Coronary artery (tissue), 2 donors: ENCODE results near the gene KCNIP2.

Experiments used
- DNase-seq: peaks from one replicate; pipeline ENCODE4 v3.0.0-alpha.2; 2017; ENCODE audit warnings: low spot score
- H3K27ac ChIP-seq, 2 donors: fragments of 200-600 bp; sonication (generic); one replicate each; pipeline ENCODE4 v1.5.1; 2016 to 2019
- H3K4me3 ChIP-seq: fragments of 200-600 bp; sonication (generic); 2 replicates; pipeline ENCODE4 v1.5.1; 2016; ENCODE audit warnings: mild to moderate bottlenecking, moderate library complexity
- TF ChIP-seq, protein P1 (sequence below): fragments of 200-600 bp; sonication (generic); IDR thresholded peaks from one replicate; pipeline ENCODE4 v1.5.1; 2019; ENCODE audit warnings: antibody characterized with exemption

Gene KCNIP2

DNA sequence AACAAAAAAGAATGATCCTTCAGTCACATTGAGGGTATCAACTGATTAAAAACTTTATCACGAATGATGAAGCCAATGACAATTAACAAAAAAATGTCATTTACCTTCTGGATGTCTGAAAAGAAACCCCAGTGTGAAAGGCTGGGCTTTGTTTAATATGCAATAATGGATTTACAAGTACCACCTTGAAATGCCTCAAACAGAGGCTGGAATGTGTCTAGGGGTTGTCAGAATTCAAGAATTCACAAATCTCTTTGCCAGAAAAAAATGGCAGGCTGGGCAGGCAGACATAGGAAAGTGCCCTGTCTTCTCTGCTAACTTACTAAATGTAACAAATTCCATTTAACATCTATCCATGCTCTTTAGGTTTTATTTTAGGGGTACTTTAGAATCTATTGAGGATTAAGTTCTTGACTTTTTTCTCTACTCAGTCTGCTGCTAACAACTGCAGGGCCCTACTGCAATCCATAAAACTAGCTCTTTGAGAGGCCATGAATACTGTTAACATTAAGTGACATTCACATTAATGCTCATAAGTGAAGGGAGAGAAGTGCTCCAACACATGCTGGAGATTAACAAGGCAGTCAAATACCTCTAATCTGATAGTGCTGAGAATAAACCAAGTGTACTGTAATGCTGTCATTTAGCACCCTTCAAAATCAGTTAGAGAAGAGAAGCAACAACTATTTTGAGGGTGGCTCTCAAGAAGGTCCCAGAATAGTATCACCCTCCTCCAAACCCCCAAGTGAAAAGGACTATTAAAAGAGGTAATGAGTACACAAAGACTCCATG, 43.1 kb upstream of the KCNIP2 start:
- TF ChIP-seq, protein P1, sequence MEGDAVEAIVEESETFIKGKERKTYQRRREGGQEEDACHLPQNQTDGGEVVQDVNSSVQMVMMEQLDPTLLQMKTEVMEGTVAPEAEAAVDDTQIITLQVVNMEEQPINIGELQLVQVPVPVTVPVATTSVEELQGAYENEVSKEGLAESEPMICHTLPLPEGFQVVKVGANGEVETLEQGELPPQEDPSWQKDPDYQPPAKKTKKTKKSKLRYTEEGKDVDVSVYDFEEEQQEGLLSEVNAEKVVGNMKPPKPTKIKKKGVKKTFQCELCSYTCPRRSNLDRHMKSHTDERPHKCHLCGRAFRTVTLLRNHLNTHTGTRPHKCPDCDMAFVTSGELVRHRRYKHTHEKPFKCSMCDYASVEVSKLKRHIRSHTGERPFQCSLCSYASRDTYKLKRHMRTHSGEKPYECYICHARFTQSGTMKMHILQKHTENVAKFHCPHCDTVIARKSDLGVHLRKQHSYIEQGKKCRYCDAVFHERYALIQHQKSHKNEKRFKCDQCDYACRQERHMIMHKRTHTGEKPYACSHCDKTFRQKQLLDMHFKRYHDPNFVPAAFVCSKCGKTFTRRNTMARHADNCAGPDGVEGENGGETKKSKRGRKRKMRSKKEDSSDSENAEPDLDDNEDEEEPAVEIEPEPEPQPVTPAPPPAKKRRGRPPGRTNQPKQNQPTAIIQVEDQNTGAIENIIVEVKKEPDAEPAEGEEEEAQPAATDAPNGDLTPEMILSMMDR, result no peak
- DNase-seq, result no peak
- H3K27ac ChIP-seq, result no peak overlapping the region
- H3K4me3 ChIP-seq, result no peak overlapping the region

DNA sequence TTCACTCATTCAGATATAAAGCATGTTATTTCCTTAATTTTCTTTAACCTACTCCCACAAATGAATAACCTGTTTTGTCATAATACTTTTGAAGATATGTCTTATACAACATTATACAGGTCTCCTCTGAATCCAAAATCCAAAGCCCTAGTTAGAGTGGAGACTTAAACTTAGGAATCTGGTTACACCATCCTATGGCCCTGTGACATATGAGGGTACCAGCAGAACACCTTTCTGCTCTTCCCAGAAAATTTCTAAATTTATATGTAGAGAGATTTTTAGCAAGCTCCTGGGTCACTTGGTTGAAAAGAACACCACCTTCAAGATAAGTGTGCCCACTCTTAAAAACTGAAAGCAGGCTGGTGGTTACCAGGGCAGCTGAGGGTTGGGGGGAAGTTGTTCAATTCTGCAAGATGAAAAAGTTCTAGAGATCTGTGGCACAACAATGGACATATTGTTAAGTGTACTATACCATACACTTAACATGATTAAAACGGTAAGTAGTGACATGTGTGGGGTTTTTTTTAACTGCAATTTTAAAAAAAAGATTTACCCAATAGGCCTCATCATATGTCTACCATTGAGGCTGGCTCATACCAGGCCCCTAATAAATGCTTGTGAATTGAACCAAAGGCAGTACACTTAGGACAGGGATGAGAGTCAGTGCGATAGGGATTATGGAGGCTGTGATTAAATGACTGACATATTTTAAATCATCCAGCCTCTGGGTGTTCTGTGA, 37.6 kb upstream of the KCNIP2 start:
- TF ChIP-seq, protein P1, result no peak

DNA sequence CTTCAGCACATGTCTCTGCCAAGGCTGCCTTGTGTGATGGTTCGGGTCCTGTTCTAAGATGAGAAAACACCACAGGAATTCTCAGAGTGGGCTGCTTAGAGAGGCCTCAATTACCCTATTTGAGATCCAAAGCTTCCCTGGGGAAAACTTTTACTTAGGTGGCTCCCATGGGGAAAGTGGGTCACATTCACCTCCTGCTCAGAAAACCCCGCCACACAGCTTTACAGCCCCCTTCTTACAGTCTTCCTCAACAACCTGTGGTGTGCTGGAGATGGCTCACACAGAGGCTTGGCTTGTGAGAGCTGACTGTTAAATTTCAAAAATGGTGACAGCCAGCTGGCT, 36.6 kb upstream of the KCNIP2 start:
- no peak for DNase-seq
- no peak overlapping the region for H3K27ac ChIP-seq
- H3K4me3 ChIP-seq, result no peak overlapping the region
- TF ChIP-seq, protein P1, result no peak

More for the DNA sequence above, 37.6 kb upstream of the KCNIP2 start:
- no peak overlapping the region for H3K27ac ChIP-seq
- DNase-seq, result no peak
- no peak overlapping the region for H3K4me3 ChIP-seq

DNA sequence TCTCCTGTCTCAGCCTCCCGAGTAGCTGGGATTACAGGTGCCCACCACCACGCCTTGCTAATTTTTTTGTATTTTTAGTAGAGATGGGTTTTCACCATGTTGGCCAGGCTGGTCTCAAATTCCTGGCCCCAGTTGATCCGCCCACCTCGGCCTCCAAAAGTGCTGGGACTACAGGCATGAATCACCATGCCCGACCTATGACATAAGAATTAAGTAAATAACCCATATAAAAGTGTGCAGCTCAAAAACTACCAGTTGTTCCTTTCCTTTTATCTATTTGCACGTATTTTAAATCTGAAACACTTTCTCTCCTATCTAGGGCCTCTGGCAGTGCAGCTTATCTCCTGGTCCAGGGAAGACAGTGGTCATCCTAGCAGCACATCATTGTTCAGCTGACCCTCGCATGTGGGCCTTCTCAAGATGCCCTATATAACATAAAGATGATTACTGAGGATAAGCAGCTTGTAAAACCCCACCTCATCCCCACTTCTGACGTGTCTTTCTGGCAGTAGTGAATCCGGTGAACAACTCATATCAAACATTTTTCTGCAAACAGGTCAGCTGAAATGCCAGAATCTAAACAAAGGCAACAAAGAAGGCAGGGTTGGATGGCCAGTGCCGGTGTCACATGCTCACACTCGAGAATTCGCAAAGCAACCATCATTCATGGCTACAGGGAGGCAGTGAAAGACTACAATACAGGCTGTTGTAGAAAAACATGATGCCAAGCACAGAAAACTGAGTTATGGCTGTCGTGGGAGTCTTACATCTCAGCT, 36.0 kb upstream of the KCNIP2 start:
- H3K4me3 ChIP-seq, result no peak overlapping the region
- no peak overlapping the region for H3K27ac ChIP-seq
- TF ChIP-seq, protein P1, result no peak
- DNase-seq, result no peak

DNA sequence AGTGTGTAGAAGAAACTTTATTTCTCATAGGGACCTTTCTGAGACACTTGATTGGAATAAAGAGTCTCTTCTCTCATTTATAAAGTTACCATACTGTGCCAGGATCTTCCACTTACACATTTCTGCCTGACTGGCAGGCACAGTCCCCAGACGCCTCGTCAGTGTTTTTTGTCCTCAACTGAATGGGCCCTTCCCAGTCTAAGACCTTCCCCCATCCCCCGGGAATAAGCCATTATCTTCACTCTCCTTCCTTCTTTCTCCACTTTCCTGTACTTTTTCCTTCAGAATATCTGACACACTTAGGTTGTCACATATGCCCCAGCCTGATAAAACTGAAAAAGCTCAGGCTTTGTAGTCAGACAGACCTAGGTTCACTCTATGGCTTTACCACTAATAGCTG, 35.3 kb upstream of the KCNIP2 start:
- TF ChIP-seq, protein P1, result no peak
- H3K4me3 ChIP-seq, result no peak overlapping the region
- no peak overlapping the region for H3K27ac ChIP-seq
- no peak for DNase-seq

DNA sequence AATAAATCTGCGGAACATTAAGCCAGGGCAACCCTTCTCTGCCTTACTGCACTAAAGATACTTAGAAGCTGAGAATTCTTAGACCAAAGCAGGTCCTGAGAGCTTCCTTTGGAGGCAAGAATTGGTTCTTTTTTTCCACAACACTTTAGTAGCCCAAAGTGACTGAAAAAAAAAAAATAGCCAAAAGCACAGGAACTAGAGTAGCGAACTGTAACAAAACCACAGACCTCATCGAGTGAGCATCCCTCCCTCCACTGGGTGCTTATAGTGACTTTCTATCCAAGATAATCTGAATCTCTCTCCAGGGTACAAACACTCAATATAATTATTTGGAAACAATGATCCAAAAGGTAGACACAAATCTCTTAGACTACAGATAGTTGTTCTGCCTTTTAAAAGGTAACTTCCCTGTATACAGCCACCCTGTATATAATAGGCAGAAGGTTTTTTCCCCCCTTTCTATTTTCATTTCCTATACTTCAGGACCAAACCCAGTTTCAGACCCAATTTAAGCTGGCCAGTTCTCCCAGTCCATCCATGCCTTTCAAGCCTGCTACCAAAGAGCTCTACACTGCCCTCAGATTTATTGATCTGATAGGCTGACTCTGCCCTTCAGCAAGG, 31.6 kb upstream of the KCNIP2 start:
- Histone ChIP-seq H3K27ac (no peak overlapping the region), H3K4me3 (no peak overlapping the region)
- TF ChIP-seq, protein P1, result no peak
- no peak for DNase-seq
